Activated CD4-positive, alpha-beta T cell treated with anti-CD3 and anti-CD28 coated beads, Interleukin-2, amount 50 U/mL, for 4 hours (primary cell): ENCODE data around the gene TBC1D10B.

Experiments
- DNase-seq, 2 experiments: peaks; one replicate each; pipeline ENCODE4 v3.0.0-alpha.2; 2020

Gene TBC1D10B

DNA sequence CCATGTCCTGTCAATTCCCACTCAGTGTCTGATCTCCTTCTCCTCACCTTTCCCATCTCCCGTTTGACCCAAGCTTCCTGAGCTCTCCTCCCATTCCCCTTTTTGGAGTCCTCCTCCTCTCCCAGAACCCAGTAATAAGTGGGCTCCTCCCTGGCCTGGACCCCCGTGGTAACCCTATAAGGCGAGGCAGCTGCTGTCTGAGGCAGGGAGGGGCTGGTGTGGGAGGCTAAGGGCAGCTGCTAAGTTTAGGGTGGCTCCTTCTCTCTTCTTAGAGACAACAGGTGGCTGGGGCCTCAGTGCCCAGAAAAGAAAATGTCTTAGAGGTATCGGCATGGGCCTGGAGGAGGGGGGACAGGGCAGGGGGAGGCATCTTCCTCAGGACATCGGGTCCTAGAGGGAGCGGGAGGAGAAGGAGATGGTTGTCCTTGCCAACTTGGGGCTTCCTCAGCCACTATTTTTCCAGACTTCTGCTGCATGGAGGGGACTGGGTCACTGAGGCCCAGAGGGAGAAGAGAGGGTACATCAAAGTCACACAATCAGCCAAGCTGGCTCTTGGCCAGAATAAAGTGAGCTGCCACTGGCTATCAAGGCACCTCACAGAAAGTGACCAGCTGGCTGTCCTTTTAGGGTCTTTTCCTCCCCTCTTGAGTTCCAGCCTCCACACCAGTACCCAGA is 1.9 kb upstream of the TBC1D10B start:
- no peak for DNase-seq

DNA sequence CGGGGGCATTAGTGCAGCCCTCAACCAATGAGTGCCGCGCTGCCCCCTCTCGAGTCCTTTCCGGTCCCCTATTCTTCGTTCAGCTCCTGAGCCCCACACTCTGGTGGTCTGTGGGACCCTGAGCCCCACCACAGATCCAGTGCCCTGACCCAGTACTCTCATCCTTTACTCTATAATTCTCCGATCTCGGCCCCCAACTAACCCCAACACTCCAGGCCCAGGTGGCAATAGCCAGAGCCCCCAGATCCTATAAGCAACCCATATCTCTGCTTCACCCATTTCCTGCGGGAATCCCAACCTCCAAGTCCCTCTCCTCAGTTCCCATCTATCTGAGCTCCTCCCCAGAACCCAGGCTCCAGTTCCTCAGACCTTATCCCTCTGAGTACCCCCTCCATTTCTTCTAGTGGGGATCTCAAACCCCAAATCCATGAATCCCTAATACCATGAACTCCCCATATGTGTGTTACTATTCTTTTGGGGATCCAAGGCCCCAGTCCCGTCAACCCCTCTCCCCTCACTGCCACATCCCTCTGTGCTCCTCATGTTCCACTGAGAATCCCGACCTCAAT is 1.0 kb upstream of the TBC1D10B start:
- no peak for DNase-seq

- no peak for DNase-seq
These were observed 297 bp downstream of the TBC1D10B start for GRCh38 chr16:30369938-30370455.

DNA sequence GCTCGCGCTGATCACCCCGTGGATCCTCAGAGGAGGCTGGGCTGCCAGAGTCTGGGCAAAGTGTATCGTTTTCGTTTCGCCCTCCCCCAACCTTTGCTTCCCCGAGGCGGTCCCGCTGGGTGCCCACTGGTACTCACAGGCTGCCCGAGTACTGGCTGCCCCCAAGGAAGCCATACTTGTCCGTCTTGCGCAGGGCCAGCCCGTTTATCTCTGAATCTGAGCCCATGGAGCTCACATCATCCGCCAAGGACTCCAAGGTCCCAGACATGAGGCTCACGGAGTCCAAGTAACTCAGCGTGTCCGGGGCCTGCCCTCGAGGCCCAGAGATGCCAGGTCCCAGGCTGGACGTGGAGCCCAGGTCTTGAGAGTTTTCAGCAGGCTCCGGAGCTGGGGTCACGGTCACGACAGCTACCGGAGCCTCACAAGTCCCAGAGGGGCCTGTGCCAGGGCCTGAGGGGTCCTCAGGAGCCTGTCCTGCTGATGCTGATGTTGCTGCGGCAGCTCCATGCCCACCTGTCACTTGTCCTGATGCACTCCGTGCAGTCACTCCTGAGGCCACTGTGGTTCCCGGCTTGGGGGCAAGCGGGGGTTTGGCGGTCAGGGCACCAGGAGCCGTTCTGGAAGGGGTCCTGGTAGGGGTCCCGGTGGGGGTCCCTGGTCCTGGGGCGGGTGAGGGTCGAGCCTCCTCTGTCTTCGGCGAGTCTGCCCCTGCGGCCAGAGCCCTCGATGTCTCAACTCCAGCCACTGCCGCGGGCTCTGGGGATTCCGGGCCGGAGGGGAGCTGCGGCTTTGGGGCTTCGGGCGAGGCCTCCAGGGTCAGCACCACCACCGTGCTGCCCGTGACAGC is 980 bp downstream of the TBC1D10B start:
- DNase-seq: no peak

DNA sequence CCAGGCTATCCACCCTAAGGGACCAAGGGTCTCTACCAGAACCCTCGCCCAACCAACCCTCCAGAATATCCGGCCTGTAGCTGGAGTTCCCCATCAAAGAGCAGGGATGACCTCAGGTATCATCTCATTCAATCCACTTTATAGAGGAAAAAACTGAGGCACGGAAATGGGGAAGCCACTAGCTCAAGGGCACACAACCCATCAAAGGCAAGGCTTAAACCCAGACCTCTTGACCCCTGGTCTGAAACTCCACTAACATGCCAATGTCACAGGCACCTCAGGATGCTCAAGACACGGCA is 1.6 kb downstream of the TBC1D10B start:
- no peak for DNase-seq

- no peak for DNase-seq
These were observed 2.0 kb downstream of the TBC1D10B start for GRCh38 chr16:30368122-30368791.

DNA sequence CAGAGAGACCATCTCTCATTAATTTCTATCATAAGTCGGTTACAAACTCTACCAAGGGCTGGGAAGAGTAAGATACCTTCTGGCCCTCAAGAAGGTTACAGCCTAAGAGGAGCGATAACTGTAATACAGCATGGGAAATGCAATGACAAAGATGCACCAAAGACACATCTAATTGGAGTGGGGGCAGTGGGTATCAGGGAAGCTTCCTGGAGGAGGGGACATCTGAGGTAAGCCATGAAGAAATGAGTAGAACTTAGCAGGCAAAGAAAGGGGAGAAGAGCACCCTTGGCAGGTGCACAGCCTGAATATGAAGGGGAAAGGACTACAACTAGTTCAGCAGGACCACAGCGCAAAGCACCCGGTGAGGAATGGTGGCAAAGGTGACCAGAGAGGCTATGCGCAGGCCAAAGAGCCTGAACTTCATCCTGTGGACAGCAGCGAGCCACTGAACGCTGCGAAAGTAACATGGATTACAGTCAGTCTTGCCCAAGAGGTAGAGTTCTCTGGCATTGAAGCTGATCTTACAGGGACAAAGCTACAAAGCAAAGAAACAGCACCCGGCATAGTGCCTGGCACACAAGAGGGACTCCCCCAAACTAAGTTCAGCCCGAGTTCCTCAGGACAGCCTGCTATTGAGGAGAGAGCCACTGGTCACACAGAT is 2.8 kb downstream of the TBC1D10B start:
- no peak for DNase-seq

DNA sequence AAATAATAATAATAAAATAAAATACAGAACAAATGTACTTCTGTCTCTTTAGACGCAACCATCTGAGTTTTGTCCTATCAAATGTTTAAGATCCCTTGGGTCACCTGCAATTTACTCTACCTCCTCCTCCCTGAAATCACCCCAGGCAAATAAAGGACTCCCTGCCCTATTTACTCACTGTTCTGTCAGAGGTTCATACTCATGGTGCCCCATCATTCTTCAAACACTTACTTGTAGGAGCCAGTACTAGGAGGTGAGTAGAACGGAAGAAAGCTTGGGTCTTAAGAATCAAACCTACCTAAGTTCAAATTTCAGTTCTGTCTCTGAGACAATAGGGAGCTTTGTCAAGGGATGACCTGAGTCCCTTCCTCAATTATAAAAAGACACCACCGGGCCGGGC is 3.8 kb downstream of the TBC1D10B start:
- no peak for DNase-seq

DNA sequence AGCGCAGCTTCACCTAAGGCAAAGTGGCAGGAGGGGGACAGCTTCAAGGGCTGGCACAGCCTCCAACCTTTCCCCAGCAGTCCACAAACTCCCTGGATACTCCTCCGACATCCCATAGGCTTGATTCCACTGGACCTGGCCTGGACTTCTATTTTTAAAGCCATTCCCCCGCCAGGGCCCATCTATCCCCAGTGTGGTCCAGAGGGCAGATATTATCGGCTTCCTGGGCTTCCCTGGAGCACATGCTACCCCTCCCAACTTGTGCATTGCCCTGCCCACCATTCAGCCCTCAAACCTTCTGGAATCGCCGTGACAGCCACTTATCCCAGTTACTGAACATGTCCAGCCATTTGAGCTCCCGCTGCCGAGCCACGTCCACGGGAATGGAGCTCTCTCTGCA is 5.1 kb downstream of the TBC1D10B start:
- DNase-seq: no peak

DNA sequence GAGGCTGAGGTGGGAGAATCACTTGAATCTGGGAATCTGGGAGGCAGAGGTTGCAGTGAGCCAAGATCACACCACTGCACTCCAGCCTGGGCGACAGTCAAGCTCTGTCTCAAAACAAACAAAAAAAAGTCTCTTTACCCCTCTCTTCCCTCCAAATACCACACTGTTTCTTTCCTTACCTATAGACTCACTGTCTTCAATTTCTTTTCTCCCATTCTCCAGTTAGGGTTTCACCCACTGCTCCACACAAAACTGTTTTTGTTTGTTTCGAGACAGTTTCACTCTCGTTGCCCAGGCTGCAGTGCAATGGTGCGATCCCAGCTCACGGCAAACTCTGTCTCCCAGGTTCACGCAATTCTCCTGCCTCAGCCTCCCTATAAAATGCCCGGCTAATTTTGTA is 9.1 kb downstream of the TBC1D10B start:
- DNase-seq: no peak

GRCh38 chr16:30359871-30360170 is 10.5 kb downstream of the TBC1D10B start:
- DNase-seq: no peak

GRCh38 chr16:30358990-30359870 is 11.1 kb downstream of the TBC1D10B start:
- no peak for DNase-seq

- no peak for DNase-seq
These were observed 11.7 kb downstream of the TBC1D10B start for GRCh38 chr16:30358577-30358936.

DNA sequence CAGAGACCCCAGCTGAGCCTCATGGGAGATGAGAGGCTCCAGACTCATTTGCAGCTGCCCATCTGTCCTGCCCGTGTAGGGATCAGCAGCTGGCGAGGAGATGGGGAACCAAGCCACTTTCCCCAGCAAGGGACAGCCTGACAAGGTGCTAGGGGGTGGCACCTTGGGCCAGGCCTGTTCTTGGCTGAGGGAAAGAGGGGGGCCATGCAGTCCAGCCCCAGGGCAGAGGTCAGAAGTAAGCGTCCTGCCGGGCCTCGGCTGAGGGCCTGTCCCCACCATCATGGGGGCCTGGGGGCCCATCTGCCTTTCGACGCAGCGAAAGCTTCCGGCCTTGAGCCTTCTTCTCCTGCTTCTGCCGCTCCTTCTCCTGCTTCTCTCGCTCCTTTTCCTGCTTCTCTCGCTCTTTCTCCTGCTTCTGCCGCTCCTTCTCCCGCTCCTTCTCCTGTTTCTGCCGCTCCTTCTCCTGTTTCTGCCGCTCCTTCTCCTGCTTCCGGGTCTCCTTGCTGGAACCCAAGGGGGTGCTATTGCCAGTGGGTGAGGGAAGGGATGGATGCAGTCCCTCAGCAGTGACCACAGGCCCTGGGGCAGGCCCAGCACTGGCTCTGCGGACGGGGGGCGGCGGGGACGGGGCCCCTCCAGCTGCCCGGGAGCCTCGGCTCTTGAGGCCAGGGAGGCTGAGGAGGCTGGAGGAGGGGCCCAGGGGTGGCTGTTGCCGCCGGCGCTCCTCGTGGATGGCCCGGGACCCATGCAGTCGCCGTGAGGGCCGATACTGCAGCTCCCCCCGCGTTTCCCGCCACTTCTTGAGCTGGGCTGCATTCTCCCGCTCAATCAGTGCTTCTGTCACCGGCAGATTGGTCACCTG is 12.3 kb downstream of the TBC1D10B start:
- no peak for DNase-seq

DNA sequence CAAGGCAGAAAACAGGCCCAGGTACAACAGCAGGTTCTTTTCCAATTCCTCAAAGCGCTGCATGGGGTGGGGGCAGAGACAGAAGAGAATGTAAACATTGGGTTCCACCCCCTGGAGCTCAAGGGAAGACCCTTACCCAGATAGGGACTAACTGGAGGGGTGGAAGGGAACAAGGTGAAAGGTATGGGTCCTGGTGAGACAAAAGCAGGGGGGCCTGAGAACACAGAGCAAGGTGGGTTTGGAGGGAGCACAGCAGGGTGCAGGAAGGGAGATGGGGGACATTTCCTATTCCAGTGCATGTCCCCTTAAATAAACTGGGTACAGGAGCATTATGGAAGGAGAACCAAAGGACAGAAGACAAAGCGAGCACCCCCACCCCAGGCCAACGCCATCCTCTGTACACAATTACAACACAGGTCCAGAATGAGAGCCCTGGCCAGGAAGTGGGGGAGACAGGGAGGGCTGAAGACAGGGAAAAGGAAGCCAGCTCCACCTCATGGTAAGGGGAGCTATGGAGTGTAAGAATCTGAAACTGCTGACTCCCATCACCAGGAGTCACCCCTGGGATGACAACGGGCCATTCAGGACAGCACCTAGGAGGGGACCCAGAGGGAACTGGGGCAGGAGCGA is 13.1 kb downstream of the TBC1D10B start:
- DNase-seq: no peak

DNA sequence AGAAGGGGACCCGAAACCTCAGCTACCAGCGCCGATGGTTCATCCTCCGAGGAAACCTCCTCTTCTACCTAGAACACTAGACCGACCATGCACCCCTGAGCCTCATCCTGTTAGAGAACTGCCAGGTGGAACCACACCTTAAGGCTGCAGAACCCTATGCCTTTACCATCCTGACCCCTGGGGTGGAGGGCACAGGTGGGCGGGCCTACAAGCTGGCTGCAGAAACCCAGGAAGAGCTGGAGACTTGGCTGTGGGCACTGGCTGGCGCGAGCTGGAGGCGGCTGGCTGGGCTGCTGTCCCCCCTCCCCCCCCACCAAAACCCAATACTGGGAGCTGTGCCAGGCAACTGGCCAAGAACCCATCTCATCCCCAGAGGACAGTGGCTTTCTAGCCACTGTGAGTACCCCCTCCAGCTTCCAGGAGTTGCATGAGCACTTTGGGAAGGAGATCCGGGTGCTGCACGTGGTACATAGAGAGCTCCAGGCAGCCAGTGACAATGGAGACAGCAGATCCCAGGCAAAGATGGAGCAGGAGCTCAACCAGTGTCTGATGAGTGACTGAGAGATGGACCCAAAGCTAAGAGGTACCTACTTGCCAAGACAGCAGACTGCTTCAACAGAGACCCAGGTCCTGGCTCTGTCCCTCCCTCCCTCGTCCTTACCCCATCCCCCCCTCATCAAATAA is 13.8 kb downstream of the TBC1D10B start:
- no peak for DNase-seq

- DNase-seq: no peak
These were observed 14.4 kb downstream of the TBC1D10B start for GRCh38 chr16:30355954-30356308.

GRCh38 chr16:30355144-30355953 is 14.9 kb downstream of the TBC1D10B start, which contains the start of gene CD2BP2:
Gene CD2BP2, minus strand, starts transcription at chr16:30355308. Its CDS starts 627 bp downstream, at chr16:30354681.
- peak; percentile 77 to 81 for DNase-seq
